ENCODE results near the gene SCYGR1. TPM values are rescaled to one million over a fixed set of nuclear protein-coding genes. Genes with fewer than 3 reads are reported as not detected.
A peak's percentile ranks its signal among the peaks of the same experiment; 100 is the strongest.

Gene SCYGR1
- total RNA-seq, 1 experiment from 2014 or later: not detected

- no peak for TF ChIP-seq EZH2 (IDR thresholded peaks at IDR 0.05; ENCODE audit: borderline replicate concordance, low read depth, low read length, poor library complexity, severe bottlenecking)
- TF ChIP-seq, protein P1, sequence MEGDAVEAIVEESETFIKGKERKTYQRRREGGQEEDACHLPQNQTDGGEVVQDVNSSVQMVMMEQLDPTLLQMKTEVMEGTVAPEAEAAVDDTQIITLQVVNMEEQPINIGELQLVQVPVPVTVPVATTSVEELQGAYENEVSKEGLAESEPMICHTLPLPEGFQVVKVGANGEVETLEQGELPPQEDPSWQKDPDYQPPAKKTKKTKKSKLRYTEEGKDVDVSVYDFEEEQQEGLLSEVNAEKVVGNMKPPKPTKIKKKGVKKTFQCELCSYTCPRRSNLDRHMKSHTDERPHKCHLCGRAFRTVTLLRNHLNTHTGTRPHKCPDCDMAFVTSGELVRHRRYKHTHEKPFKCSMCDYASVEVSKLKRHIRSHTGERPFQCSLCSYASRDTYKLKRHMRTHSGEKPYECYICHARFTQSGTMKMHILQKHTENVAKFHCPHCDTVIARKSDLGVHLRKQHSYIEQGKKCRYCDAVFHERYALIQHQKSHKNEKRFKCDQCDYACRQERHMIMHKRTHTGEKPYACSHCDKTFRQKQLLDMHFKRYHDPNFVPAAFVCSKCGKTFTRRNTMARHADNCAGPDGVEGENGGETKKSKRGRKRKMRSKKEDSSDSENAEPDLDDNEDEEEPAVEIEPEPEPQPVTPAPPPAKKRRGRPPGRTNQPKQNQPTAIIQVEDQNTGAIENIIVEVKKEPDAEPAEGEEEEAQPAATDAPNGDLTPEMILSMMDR (conservative IDR thresholded peaks at IDR 0.05; ENCODE audit: low read depth, low read length): no peak
- DNase-seq (ENCODE audit: low spot score): no peak
Observed at GRCh38 chr2:227413371-227413770, 25.6 kb upstream of the SCYGR1 start.

GRCh38 chr2:227412877-227413276 is 25.1 kb upstream of the SCYGR1 start:
- Histone ChIP-seq H3K4me3 (ENCODE audit: low read depth, low read length, poor library complexity, severe bottlenecking) (no peak overlapping the region), H3K36me3 (ENCODE audit: insufficient read depth, low read length, poor library complexity, severe bottlenecking) (no peaks in the 10 kb centered on the region), H3K4me1 (ENCODE audit: insufficient read depth, low read length, poor library complexity, severe bottlenecking) (peaks cover 48% of the 10 kb centered on the region), H3K27ac (ENCODE audit: low read depth, low read length, poor library complexity, severe bottlenecking) (no peak overlapping the region), H3K27me3 (replicated peaks; ENCODE audit: insufficient read depth, low read depth, low read length, poor library complexity) (no peaks in the 10 kb centered on the region), H3K9me3 (ENCODE audit: low read depth, low read length, poor library complexity, severe bottlenecking) (no peaks in the 10 kb centered on the region)
- intact Hi-C loops (cut with micrococcal nuclease; ENCODE audit: unreplicated experiment): no loop called here
- ChIA-PET POLR2A (ENCODE audit: low non-redundant PET) (interaction anchor here (0.7 kb wide), 1 partner anchor 82 kb away, joined by 3 read pairs; no protein-coding TSS in a partner anchor), CTCF (no interaction called here)
- no TSS peak for BruUV-seq (replicated peaks)
- no peak for DNase-seq (ENCODE audit: low spot score)
- TF ChIP-seq, protein P1 (conservative IDR thresholded peaks at IDR 0.05; ENCODE audit: low read depth, low read length): no peak
- no peak for TF ChIP-seq EZH2 (IDR thresholded peaks at IDR 0.05; ENCODE audit: borderline replicate concordance, low read depth, low read length, poor library complexity, severe bottlenecking)

More at GRCh38 chr2:227413371-227413770, 25.6 kb upstream of the SCYGR1 start:
- no TSS peak for BruUV-seq (replicated peaks)
- Histone ChIP-seq H3K9me3 (ENCODE audit: low read depth, low read length, poor library complexity, severe bottlenecking) (no peaks in the 10 kb centered on the region), H3K4me3 (ENCODE audit: low read depth, low read length, poor library complexity, severe bottlenecking) (no peak overlapping the region), H3K27ac (ENCODE audit: low read depth, low read length, poor library complexity, severe bottlenecking) (no peak overlapping the region), H3K36me3 (ENCODE audit: insufficient read depth, low read length, poor library complexity, severe bottlenecking) (no peaks in the 10 kb centered on the region), H3K27me3 (replicated peaks; ENCODE audit: insufficient read depth, low read depth, low read length, poor library complexity) (no peaks in the 10 kb centered on the region), H3K4me1 (ENCODE audit: insufficient read depth, low read length, poor library complexity, severe bottlenecking) (peaks cover 43% of the 10 kb centered on the region)
- intact Hi-C loops (cut with micrococcal nuclease; ENCODE audit: unreplicated experiment): no loop called here
- ChIA-PET POLR2A (ENCODE audit: low non-redundant PET) (interaction anchor here (0.7 kb wide), 1 partner anchor 81 kb away, joined by 3 read pairs; no protein-coding TSS in a partner anchor), CTCF (no interaction called here)

GRCh38 chr2:227411990-227412350 is 24.2 kb upstream of the SCYGR1 start:
- Histone ChIP-seq H3K27ac (ENCODE audit: low read depth, low read length, poor library complexity, severe bottlenecking) (no peak overlapping the region), H3K4me1 (ENCODE audit: insufficient read depth, low read length, poor library complexity, severe bottlenecking) (peaks cover 57% of the 10 kb centered on the region), H3K4me3 (ENCODE audit: low read depth, low read length, poor library complexity, severe bottlenecking) (no peak overlapping the region), H3K9me3 (ENCODE audit: low read depth, low read length, poor library complexity, severe bottlenecking) (no peaks in the 10 kb centered on the region), H3K36me3 (ENCODE audit: insufficient read depth, low read length, poor library complexity, severe bottlenecking) (no peaks in the 10 kb centered on the region), H3K27me3 (replicated peaks; ENCODE audit: insufficient read depth, low read depth, low read length, poor library complexity) (no peaks in the 10 kb centered on the region)
- peak; percentile 52 for DNase-seq (ENCODE audit: low spot score)
- ChIA-PET CTCF (no interaction called here), POLR2A (ENCODE audit: low non-redundant PET) (no interaction called here)
- no TSS peak for BruUV-seq (replicated peaks)
- intact Hi-C loops (cut with micrococcal nuclease; ENCODE audit: unreplicated experiment): no loop called here
- TF ChIP-seq, protein P1 (conservative IDR thresholded peaks at IDR 0.05; ENCODE audit: low read depth, low read length): no peak
- no peak for TF ChIP-seq EZH2 (IDR thresholded peaks at IDR 0.05; ENCODE audit: borderline replicate concordance, low read depth, low read length, poor library complexity, severe bottlenecking)

Data from A673 (cell line).